ENCODE measurements around the gene CCL27. TPM values are rescaled to one million over a fixed set of nuclear protein-coding genes. Genes with fewer than 3 reads are reported as not detected.
"Not testable (repeated sequence)": the region's sequence is repeated elsewhere in the genome, so short reads cannot be mapped to it uniquely, and the experiment has no call there.

CCL27 gene
- total and polyA plus RNA-seq, 7 donors = 0.63 TPM; not detected in 6

DNA sequence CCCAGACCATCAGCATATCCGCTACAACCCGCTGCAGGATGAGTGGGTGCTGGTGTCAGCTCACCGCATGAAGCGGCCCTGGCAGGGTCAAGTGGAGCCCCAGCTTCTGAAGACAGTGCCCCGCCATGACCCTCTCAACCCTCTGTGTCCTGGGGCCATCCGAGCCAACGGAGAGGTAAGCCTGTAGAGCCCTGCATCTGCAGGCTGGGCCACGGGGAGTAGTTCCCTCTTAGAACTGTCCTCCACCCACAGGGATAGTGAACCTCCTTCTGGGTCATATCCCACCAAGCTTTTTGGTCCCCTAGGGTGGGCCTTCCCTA lies 15.4 kb downstream of the CCL27 start:
- no peak for DNase-seq
- H3K4me1 ChIP-seq = peaks cover 0 to 42% (median 39%) of the 10 kb centered on the region in 4 donors
- intact Hi-C loops (cut with DNase I) = loop anchor here (5.0 kb wide), 1 partner anchor 55 kb away; no protein-coding TSS in a partner anchor
- H3K36me3 ChIP-seq = peaks cover 5 to 29% (median 14%) of the 10 kb centered on the region in 4 donors
- 1% methylated on average over 8 of the region's 8 CpGs for WGBS, 2 donors
- TF ChIP-seq EP300 (IDR thresholded peaks at IDR 0.05) = no peak
- no peak for TF ChIP-seq POLR2AphosphoS5 (IDR thresholded peaks at IDR 0.05)
- no peak for TF ChIP-seq CTCF (IDR thresholded peaks at IDR 0.05)
- TF ChIP-seq POLR2A (IDR thresholded peaks at IDR 0.05) = no peak
- H3K27me3 ChIP-seq = no peaks in the 10 kb centered on the region
- H3K4me3 ChIP-seq = peak overlapping the region; percentile 50 to 81 (median 59)
- H3K27ac ChIP-seq = peak overlapping the region; percentile 83 to 94 (median 90)
- H3K9me3 ChIP-seq = no peaks in the 10 kb centered on the region

DNA sequence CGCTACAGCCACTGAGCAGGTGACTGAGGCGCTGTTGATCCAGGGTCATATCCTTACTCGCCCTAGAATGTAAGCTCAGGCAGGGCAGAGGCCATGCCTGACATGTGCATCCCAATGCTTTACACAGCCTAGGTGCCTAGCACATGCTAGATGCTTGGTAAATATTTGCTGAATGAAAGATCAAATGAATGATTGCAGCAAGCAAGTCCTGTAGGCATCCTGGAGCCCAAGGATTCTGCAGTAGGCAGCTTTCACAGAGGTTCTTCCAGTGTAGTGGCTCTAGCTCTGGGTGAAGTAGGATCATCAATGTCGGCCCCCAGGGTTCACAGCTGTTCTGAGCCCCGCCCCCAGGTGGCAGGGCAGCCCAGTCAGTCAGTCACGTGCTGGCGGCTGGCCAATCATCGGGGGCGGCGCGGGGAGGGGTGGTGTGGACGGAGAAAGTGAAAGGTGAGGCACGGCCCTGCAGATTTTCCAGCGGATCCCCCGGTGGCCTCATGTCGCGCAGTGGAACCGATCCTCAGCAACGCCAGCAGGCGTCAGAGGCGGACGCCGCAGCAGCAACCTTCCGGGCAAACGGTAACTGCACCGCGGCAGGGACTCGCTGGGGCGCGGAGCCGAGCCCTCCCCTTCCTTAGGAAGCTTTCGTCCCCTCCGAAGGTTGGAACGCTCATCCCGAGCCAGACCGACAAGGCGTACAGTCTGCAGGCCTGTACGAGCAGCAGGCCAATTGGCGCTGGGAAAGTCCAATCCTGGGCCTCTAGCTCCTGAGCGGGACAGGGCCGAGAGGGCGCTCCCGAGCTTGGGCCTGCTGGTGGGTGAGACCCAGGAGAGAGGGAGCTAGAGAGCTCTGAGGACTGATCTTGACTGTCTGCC lies 16.0 kb downstream of the CCL27 start, which contains the start of gene GALT:
TSS of gene GALT (plus strand) at position 465 of the 873 bp plus-strand sequence. CDS start at position 495, 30 bp downstream.
- H3K36me3 ChIP-seq = peaks cover 5 to 29% (median 14%) of the 10 kb centered on the region in 4 donors
- DNase-seq = peak; percentile 97
- intact Hi-C loops (cut with DNase I) = loop anchor here (5.0 kb wide), 1 partner anchor 56 kb away; no protein-coding TSS in a partner anchor
- H3K9me3 ChIP-seq = no peaks in the 10 kb centered on the region
- H3K27me3 ChIP-seq = no peaks in the 10 kb centered on the region
- TF ChIP-seq EP300 (IDR thresholded peaks at IDR 0.05) (no peak), POLR2AphosphoS5 (IDR thresholded peaks at IDR 0.05) (peak; percentile 46 to 80 (median 71)), CTCF (IDR thresholded peaks at IDR 0.05) (peak in 3 of 4 experiments; percentile 27 to 39 (median 31)), POLR2A (IDR thresholded peaks at IDR 0.05) (peak in 1 of 2 donors; percentile 43)
- H3K4me1 ChIP-seq = peaks cover 0 to 36% (median 35%) of the 10 kb centered on the region in 4 donors
- H3K27ac ChIP-seq = peak within 1 kb of the TSS; percentile 83 to 94 (median 90)
- peak within 1 kb of the TSS; percentile 50 to 81 (median 59) for H3K4me3 ChIP-seq
- WGBS, 2 donors = 2 to 5% methylated on average over 43 of the region's 43 CpGs

DNA sequence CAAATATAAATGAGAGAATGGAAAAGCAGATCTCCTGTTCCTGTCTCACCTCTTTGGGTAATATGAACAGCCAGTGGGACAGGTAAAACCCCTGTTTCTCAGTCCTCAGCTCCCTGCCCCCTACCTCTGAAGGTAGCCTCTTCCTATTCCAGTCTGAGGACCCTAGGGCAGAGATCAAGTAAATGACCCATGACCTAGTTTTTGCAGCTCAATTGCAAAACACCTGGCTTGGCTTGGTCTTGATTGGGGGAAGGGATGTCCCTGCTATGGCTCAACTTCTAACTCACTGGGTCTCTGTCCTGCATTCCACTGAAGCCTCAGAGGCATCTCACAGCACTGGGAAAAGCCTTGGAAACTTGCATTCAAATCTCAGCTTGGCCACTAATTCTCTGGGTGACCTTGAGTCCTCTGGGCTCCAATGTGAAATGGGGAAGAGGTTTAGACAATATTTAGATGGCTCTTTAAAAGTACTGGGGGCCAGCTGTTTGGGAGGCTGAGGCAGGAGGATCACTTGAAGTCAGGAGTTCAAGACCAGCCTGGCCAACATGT lies 17.6 kb downstream of the CCL27 start:
- no peaks in the 10 kb centered on the region for H3K9me3 ChIP-seq

GRCh38 chr9:34642679-34643078 lies 19.8 kb downstream of the CCL27 start:
- no peak for DNase-seq
- no peaks in the 10 kb centered on the region for H3K9me3 ChIP-seq
- H3K4me3 ChIP-seq = no peak overlapping the region
- peaks cover 0 to 21% (median 20%) of the 10 kb centered on the region in 4 donors for H3K4me1 ChIP-seq
- no peak overlapping the region for H3K27ac ChIP-seq
- intact Hi-C loops (cut with DNase I) = no loop called here
- no peaks in the 10 kb centered on the region for H3K36me3 ChIP-seq
- H3K27me3 ChIP-seq = no peaks in the 10 kb centered on the region
- 96% methylated on average over 1 of the region's 1 CpG for WGBS, 2 donors
- TF ChIP-seq CTCF (IDR thresholded peaks at IDR 0.05) (no peak), EP300 (IDR thresholded peaks at IDR 0.05) (no peak), POLR2A (IDR thresholded peaks at IDR 0.05) (no peak), POLR2AphosphoS5 (IDR thresholded peaks at IDR 0.05) (no peak)

More for the DNA sequence above, 17.6 kb downstream of the CCL27 start:
- no peak overlapping the region for H3K27ac ChIP-seq
- peaks cover 0 to 28% (median 25%) of the 10 kb centered on the region in 4 donors for H3K4me1 ChIP-seq
- H3K36me3 ChIP-seq = peaks cover 5 to 18% (median 13%) of the 10 kb centered on the region in 4 donors
- no peaks in the 10 kb centered on the region for H3K27me3 ChIP-seq
- no peak for DNase-seq
- intact Hi-C loops (cut with DNase I) = loop anchor here (5.0 kb wide), 1 partner anchor 57 kb away; no protein-coding TSS in a partner anchor
- no peak for TF ChIP-seq EP300 (IDR thresholded peaks at IDR 0.05)
- no peak for TF ChIP-seq CTCF (IDR thresholded peaks at IDR 0.05)
- no peak for TF ChIP-seq POLR2A (IDR thresholded peaks at IDR 0.05)
- no peak for TF ChIP-seq POLR2AphosphoS5 (IDR thresholded peaks at IDR 0.05)
- no peak overlapping the region for H3K4me3 ChIP-seq

DNA sequence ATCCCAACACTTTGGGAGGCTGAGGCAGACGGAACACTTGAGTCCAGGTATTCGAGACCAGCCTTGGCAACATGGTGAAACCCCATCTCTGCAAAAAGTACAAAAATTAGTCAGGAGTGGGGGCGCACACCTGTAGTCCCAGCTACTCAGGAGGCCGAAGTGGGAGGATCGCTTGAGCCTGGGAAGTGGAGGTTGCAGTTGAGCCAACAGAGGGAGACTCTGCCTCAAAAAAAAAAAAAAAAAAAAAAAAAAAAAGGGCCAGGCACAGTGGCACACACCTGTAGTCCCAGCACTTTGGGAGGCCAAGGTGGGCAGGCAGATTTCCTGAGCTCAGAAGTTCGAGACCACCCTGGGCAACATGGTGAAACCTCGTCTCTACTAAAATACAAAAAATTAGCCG lies 23.1 kb downstream of the CCL27 start:
- DNase-seq; H3K9me3 ChIP-seq; intact Hi-C loops (cut with DNase I); H3K27me3 ChIP-seq; H3K27ac ChIP-seq; H3K4me3 ChIP-seq: not testable (repeated sequence)
- Histone ChIP-seq H3K4me1 (peaks cover 0 to 29% (median 27%) of the 10 kb centered on the region in 4 donors), H3K36me3 (peaks cover 0 to 12% (median 3%) of the 10 kb centered on the region in 4 donors)
- WGBS, 2 donors = 83 to 89% methylated on average over 8 of the region's 8 CpGs
